ENCODE data around the gene CNPY3.
A peak's percentile ranks its signal among the peaks of the same experiment; 100 is the strongest.

CNPY3 gene

GRCh38 chr6:42971746-42972327 lies 42.6 kb downstream of the CNPY3 start:
- H3K9ac ChIP-seq (ENCODE audit: low read depth, low read length): no peak overlapping the region
- no peaks in the 10 kb centered on the region for H3K9me3 ChIP-seq (replicated peaks; ENCODE audit: low read length)
- H3K4me2 ChIP-seq (ENCODE audit: low read length): no peak overlapping the region
- H3K4me3 ChIP-seq (ENCODE audit: low read length): no peak overlapping the region
- peaks cover 9% of the 10 kb centered on the region for H3K36me3 ChIP-seq (ENCODE audit: insufficient read depth, low read length)
- peaks cover 11% of the 10 kb centered on the region for H3K4me1 ChIP-seq (ENCODE audit: control insufficient read depth, insufficient read depth, low read length)
- H3K27me3 ChIP-seq (ENCODE audit: control insufficient read depth, insufficient read depth, low read length): no peaks in the 10 kb centered on the region

- Histone ChIP-seq H3K4me2 (ENCODE audit: low read length) (no peak overlapping the region), H3K9me3 (replicated peaks; ENCODE audit: low read length) (no peaks in the 10 kb centered on the region), H3K4me3 (ENCODE audit: low read length) (no peak overlapping the region), H3K4me1 (ENCODE audit: control insufficient read depth, insufficient read depth, low read length) (peaks cover 18% of the 10 kb centered on the region), H3K36me3 (ENCODE audit: insufficient read depth, low read length) (no peaks in the 10 kb centered on the region), H3K9ac (ENCODE audit: low read depth, low read length) (no peak overlapping the region), H3K27me3 (ENCODE audit: control insufficient read depth, insufficient read depth, low read length) (no peaks in the 10 kb centered on the region)
These were observed 44.6 kb downstream of the CNPY3 start for GRCh38 chr6:42973926-42974325.

DNA sequence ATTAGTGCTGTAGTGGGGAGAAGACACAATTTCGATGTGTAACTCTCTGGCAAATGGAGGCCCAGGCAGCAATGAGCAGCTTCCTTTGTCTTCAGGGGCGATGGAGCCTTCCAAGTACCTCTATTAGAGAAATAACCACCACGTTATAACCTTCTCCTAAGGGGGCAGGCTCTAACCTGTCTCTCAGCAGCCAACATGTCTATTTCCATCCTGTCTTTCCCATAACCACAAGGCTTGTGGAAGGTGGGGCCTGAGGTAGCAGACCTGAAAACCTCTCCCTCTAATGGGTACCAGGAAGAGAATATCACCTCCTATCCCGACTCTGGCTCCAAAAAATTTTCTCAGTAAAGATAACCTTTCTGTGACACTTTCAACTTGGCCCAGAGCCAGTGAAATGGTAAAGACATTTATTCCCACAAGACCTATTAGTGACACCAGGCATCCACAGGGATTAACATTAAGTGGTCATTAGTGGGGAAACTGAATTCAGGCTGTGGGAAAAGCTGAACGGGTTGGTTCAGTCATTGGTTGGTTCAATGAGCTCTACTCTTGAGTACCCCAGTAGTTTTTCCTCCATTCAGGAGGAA lies 45.7 kb downstream of the CNPY3 start:
- H3K4me3 ChIP-seq (ENCODE audit: low read length): no peak overlapping the region
- no peaks in the 10 kb centered on the region for H3K9me3 ChIP-seq (replicated peaks; ENCODE audit: low read length)
- H3K9ac ChIP-seq (ENCODE audit: low read depth, low read length): no peak overlapping the region
- H3K4me2 ChIP-seq (ENCODE audit: low read length): no peak overlapping the region
- H3K27me3 ChIP-seq (ENCODE audit: control insufficient read depth, insufficient read depth, low read length): no peaks in the 10 kb centered on the region
- peaks cover 24% of the 10 kb centered on the region for H3K4me1 ChIP-seq (ENCODE audit: control insufficient read depth, insufficient read depth, low read length)
- H3K36me3 ChIP-seq (ENCODE audit: insufficient read depth, low read length): no peaks in the 10 kb centered on the region

DNA sequence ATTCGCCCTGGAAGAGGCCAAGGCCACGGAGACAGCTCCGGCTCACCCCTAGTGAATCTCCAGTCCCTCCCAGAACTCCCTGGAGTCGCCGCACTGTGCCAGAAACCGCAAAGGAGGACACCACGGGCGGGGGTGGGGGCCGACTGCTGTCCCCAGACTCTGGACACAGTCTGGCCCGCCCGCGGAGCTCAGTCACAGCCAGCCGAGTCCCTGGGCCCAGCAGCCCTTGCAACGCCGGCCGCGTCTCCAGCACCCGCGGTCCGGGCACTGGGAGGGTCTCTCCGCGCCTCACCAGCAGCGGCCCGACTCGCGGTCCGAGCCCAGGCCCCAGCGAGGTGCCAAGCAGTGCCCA lies 49.2 kb downstream of the CNPY3 start:
- Histone ChIP-seq H3K27me3 (ENCODE audit: control insufficient read depth, insufficient read depth, low read length) (no peaks in the 10 kb centered on the region), H3K36me3 (ENCODE audit: insufficient read depth, low read length) (no peaks in the 10 kb centered on the region), H3K4me1 (ENCODE audit: control insufficient read depth, insufficient read depth, low read length) (peaks cover 16% of the 10 kb centered on the region), H3K9me3 (replicated peaks; ENCODE audit: low read length) (no peaks in the 10 kb centered on the region), H3K9ac (ENCODE audit: low read depth, low read length) (peak overlapping the region; percentile 89), H3K4me2 (ENCODE audit: low read length) (peak overlapping the region; percentile 88), H3K4me3 (ENCODE audit: low read length) (peak overlapping the region; percentile 84)

DNA sequence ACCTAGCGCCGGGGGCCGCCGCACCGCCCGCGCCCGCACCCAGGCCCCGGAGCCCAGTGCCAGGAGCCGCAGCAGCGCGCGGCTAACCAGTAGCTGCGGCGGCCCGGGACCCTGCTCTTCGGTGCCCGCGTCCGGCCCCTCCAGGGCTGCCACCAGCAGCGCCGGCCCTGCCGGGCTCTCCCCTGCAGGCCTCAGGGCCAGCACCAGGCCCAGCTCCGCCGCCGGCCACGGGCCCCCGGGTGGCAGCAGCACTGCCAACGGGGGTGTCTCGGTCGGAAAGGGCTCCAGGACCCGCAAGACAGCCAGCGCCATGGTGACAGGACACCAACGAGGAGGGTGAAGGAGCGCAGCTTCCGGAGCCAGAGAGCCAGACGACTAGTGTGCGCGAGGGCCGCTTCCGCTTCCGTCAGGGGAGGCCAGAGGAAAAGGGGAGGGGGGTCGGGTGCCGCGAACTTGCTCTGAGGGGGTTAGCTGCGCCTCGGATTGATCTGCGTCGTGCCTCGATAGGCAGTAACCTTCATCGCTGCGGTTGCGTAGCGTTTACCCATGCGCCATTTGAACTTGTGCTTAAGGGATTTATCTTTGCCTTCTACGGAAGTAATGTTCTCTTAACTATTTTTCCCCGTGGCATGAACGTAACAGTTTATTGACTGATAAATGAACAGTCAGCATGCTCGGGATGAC lies 49.7 kb downstream of the CNPY3 start, which contains the start of gene PEX6:
Gene PEX6 (minus strand): TSS at position 343 of the 684 bp plus-strand sequence. CDS start 31 bp downstream, at position 312.
- H3K9ac ChIP-seq (ENCODE audit: low read depth, low read length): peak within 1 kb of the TSS; percentile 89
- no peaks in the 10 kb centered on the region for H3K36me3 ChIP-seq (ENCODE audit: insufficient read depth, low read length)
- H3K4me3 ChIP-seq (ENCODE audit: low read length): peak within 1 kb of the TSS; percentile 84
- no peaks in the 10 kb centered on the region for H3K27me3 ChIP-seq (ENCODE audit: control insufficient read depth, insufficient read depth, low read length)
- H3K4me2 ChIP-seq (ENCODE audit: low read length): peak within 1 kb of the TSS; percentile 88
- no peaks in the 10 kb centered on the region for H3K9me3 ChIP-seq (replicated peaks; ENCODE audit: low read length)
- peaks cover 21% of the 10 kb centered on the region for H3K4me1 ChIP-seq (ENCODE audit: control insufficient read depth, insufficient read depth, low read length)

- peak overlapping the region; percentile 84 for H3K4me3 ChIP-seq (ENCODE audit: low read length)
- H3K4me2 ChIP-seq (ENCODE audit: low read length): peak overlapping the region; percentile 88
- H3K9ac ChIP-seq (ENCODE audit: low read depth, low read length): peak overlapping the region; percentile 89
- H3K4me1 ChIP-seq (ENCODE audit: control insufficient read depth, insufficient read depth, low read length): peaks cover 21% of the 10 kb centered on the region
- H3K27me3 ChIP-seq (ENCODE audit: control insufficient read depth, insufficient read depth, low read length): no peaks in the 10 kb centered on the region
- H3K36me3 ChIP-seq (ENCODE audit: insufficient read depth, low read length): no peaks in the 10 kb centered on the region
- H3K9me3 ChIP-seq (replicated peaks; ENCODE audit: low read length): no peaks in the 10 kb centered on the region
These were observed 50.4 kb downstream of the CNPY3 start for GRCh38 chr6:42979523-42980177.

GRCh38 chr6:42981836-42982235 lies 52.6 kb downstream of the CNPY3 start:
- Histone ChIP-seq H3K4me2 (ENCODE audit: low read length) (no peak overlapping the region), H3K36me3 (ENCODE audit: insufficient read depth, low read length) (no peaks in the 10 kb centered on the region), H3K4me3 (ENCODE audit: low read length) (no peak overlapping the region), H3K9ac (ENCODE audit: low read depth, low read length) (no peak overlapping the region), H3K27me3 (ENCODE audit: control insufficient read depth, insufficient read depth, low read length) (no peaks in the 10 kb centered on the region), H3K4me1 (ENCODE audit: control insufficient read depth, insufficient read depth, low read length) (peaks cover 36% of the 10 kb centered on the region), H3K9me3 (replicated peaks; ENCODE audit: low read length) (no peaks in the 10 kb centered on the region)

- Histone ChIP-seq H3K4me1 (ENCODE audit: control insufficient read depth, insufficient read depth, low read length) (peaks cover 47% of the 10 kb centered on the region), H3K9me3 (replicated peaks; ENCODE audit: low read length) (no peaks in the 10 kb centered on the region), H3K27me3 (ENCODE audit: control insufficient read depth, insufficient read depth, low read length) (no peaks in the 10 kb centered on the region), H3K9ac (ENCODE audit: low read depth, low read length) (peak within 1 kb of the TSS; percentile 88), H3K4me3 (ENCODE audit: low read length) (peak within 1 kb of the TSS; percentile 90), H3K36me3 (ENCODE audit: insufficient read depth, low read length) (peaks cover 8% of the 10 kb centered on the region), H3K4me2 (ENCODE audit: low read length) (peak within 1 kb of the TSS; percentile 95)
These were observed 55.0 kb downstream of the CNPY3 start, which contains the start of gene PPP2R5D for GRCh38 chr6:42984001-42984923. TSS of gene PPP2R5D (plus strand) at chr6:42984570. CDS start at chr6:42984678, 108 bp downstream.

DNA sequence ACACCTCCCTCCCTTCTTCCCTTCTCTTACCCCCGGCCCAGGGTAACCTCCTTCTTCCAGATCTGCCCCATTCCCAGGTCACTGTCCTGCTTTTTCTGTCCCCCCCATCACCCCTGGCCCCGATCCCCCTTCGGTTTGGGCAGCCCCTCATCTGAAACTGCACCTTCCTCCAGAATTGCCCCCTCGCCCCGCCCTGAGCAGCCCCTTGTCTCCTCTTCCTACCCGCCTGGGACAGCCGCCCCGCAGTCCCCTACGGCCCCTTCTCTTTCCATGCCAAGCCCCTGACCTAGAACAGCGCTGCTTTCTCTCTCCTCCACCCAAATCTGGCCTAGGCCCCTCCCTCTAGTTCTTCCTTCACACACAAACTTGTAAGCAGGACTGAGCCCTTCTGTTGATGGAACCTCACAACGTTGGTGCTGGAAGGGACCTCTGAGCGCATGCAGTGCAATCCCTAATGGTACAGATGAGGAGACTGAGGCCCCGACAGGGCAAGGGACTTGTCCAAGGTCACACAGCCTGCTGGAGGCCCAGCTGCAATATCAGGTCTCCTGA lies 55.7 kb downstream of the CNPY3 start:
- H3K4me2 ChIP-seq (ENCODE audit: low read length): peak overlapping the region; percentile 95
- H3K9me3 ChIP-seq (replicated peaks; ENCODE audit: low read length): no peaks in the 10 kb centered on the region
- peaks cover 42% of the 10 kb centered on the region for H3K4me1 ChIP-seq (ENCODE audit: control insufficient read depth, insufficient read depth, low read length)
- H3K4me3 ChIP-seq (ENCODE audit: low read length): peak overlapping the region; percentile 90
- H3K27me3 ChIP-seq (ENCODE audit: control insufficient read depth, insufficient read depth, low read length): no peaks in the 10 kb centered on the region
- H3K9ac ChIP-seq (ENCODE audit: low read depth, low read length): peak overlapping the region; percentile 88
- peaks cover 11% of the 10 kb centered on the region for H3K36me3 ChIP-seq (ENCODE audit: insufficient read depth, low read length)

GRCh38 chr6:42987533-42988451 lies 58.5 kb downstream of the CNPY3 start:
- Histone ChIP-seq H3K4me3 (ENCODE audit: low read length) (no peak overlapping the region), H3K4me1 (ENCODE audit: control insufficient read depth, insufficient read depth, low read length) (peaks cover 40% of the 10 kb centered on the region), H3K36me3 (ENCODE audit: insufficient read depth, low read length) (peaks cover 26% of the 10 kb centered on the region), H3K9ac (ENCODE audit: low read depth, low read length) (no peak overlapping the region), H3K27me3 (ENCODE audit: control insufficient read depth, insufficient read depth, low read length) (no peaks in the 10 kb centered on the region), H3K4me2 (ENCODE audit: low read length) (no peak overlapping the region), H3K9me3 (replicated peaks; ENCODE audit: low read length) (no peaks in the 10 kb centered on the region)

Data from skeletal muscle satellite cell (primary cell).